IMR-90 (cell line): ENCODE results near the gene OTOR. TPM values are rescaled to one million over a fixed set of nuclear protein-coding genes. Genes with fewer than 3 reads are reported as not detected.

Experiments
- ATAC-seq: fragments of 200-7000 bp; cut with Tn5 transposase; 2 replicates; pipeline ENCODE4 v1.9.1; 2020; ENCODE audit warnings: low read depth, mild to moderate bottlenecking, moderate library complexity
- BruUV-seq: library from RNA; stranded (reverse); fragments of 400-500 nt; replicated peaks from 2 replicates; lab custom pipeline; 2021; lab: Mats Ljungman, UMichigan
- CTCF ChIA-PET: fragments of 300-600 bp; formaldehyde crosslinking; extraction: SDS; loops from one replicate; lab custom pipeline; 2021; ENCODE audit warnings: antibody characterized with exemption; lab: Yijun Ruan, JAX
- POLR2A ChIA-PET: fragments of 300-600 bp; sonication (Branson Sonifier 250); formaldehyde crosslinking; loops from one replicate; lab custom pipeline; 2022; ENCODE audit warnings: antibody characterized with exemption; ENCODE audit not compliant: unreplicated experiment; lab: Charles Lee
- DNase-seq: peaks from one replicate; pipeline ENCODE4 v3.0.0; 2013
- H2AFZ ChIP-seq: replicated peaks from 2 replicates; pipeline ENCODE3; 2013; ENCODE audit warnings: low read length, mild to moderate bottlenecking; ENCODE audit not compliant: poor library complexity
- H2AK5ac ChIP-seq: 2 replicates; pipeline ENCODE4 v1.6.1; 2013; ENCODE audit warnings: low read depth, low read length, inconsistent platforms
- H2AK9ac ChIP-seq: replicated peaks from 2 replicates; pipeline ENCODE3; 2013; ENCODE audit warnings: mild to moderate bottlenecking, low read depth, low read length, moderate library complexity; ENCODE audit not compliant: poor library complexity
- H2BK120ac ChIP-seq: 2 replicates; pipeline ENCODE4 v1.6.1; 2013; ENCODE audit warnings: low read depth, low read length, inconsistent platforms
- H2BK15ac ChIP-seq: 3 replicates; pipeline ENCODE4 v1.6.1; 2013; ENCODE audit warnings: low read depth, low read length, inconsistent platforms
- H2BK20ac ChIP-seq: 2 replicates; pipeline ENCODE4 v1.6.1; 2013; ENCODE audit warnings: low read depth, mild to moderate bottlenecking, inconsistent platforms, low read length, moderate library complexity
- H2BK5ac ChIP-seq: 2 replicates; pipeline ENCODE4 v1.6.1; 2013; ENCODE audit warnings: mild to moderate bottlenecking, low read depth, low read length, inconsistent platforms; ENCODE audit not compliant: poor library complexity, severe bottlenecking
- H3K14ac ChIP-seq: replicated peaks from 2 replicates; pipeline ENCODE4 v1.6.1; 2013; ENCODE audit warnings: low read depth, low read length, inconsistent platforms
- H3K18ac ChIP-seq: 2 replicates; pipeline ENCODE4 v1.6.1; 2013; ENCODE audit warnings: low read depth, low read length, control low read depth
- H3K23ac ChIP-seq: 2 replicates; pipeline ENCODE4 v1.6.1; 2013; ENCODE audit warnings: low read depth, low read length, inconsistent platforms
- H3K27ac ChIP-seq: 2 replicates; pipeline ENCODE4 v1.5.1; 2013; ENCODE audit warnings: mild to moderate bottlenecking, control low read depth, low read length; ENCODE audit not compliant: insufficient read depth
- H3K27me3 ChIP-seq: 2 replicates; pipeline ENCODE4 v1.6.1; 2013; ENCODE audit warnings: low read length; ENCODE audit not compliant: control insufficient read depth, insufficient read depth
- H3K36me3 ChIP-seq: 2 replicates; pipeline ENCODE4 v1.6.1; 2013; ENCODE audit warnings: low read length, mixed read lengths; ENCODE audit not compliant: control insufficient read depth, insufficient read depth
- H3K4ac ChIP-seq: 2 replicates; pipeline ENCODE4 v1.6.1; 2013; ENCODE audit warnings: low read depth, low read length, inconsistent platforms
- H3K4me1 ChIP-seq: 2 replicates; pipeline ENCODE4 v1.6.1; 2013; ENCODE audit warnings: low read length, mixed read lengths; ENCODE audit not compliant: control insufficient read depth, insufficient read depth
- H3K4me2 ChIP-seq: 2 replicates; pipeline ENCODE4 v1.6.1; 2013; ENCODE audit warnings: low read depth, mild to moderate bottlenecking, control low read depth, low read length, moderate library complexity
- H3K4me3 ChIP-seq: 2 replicates; pipeline ENCODE4 v1.5.1; 2013; ENCODE audit warnings: low read depth, mild to moderate bottlenecking, control low read depth, low read length, moderate library complexity; ENCODE audit not compliant: insufficient read depth
- H3K56ac ChIP-seq: 2 replicates; pipeline ENCODE4 v1.6.1; 2013; ENCODE audit warnings: low read length, inconsistent platforms; ENCODE audit not compliant: insufficient read depth; ENCODE audit errors: extremely low read depth
- H3K79me1 ChIP-seq, 2 experiments: 2 replicates each; pipeline ENCODE4 v1.6.1; 2013; ENCODE audit warnings: low read length in 2 of 2, inconsistent platforms in 1 of 2, low read depth in 1 of 2
- H3K9ac ChIP-seq: 2 replicates; pipeline ENCODE4 v1.6.1; 2013; ENCODE audit warnings: low read depth, low read length, control low read depth
- H3K9me1 ChIP-seq: 2 replicates; pipeline ENCODE4 v1.6.1; 2013; ENCODE audit warnings: low read length, inconsistent platforms; ENCODE audit not compliant: insufficient read depth
- H3K9me3 ChIP-seq: 2 replicates; pipeline ENCODE4 v1.6.1; 2013; ENCODE audit warnings: low read length; ENCODE audit not compliant: control insufficient read depth, insufficient read depth
- H4K20me1 ChIP-seq: 2 replicates; pipeline ENCODE4 v1.6.1; 2013; ENCODE audit warnings: low read length, inconsistent platforms; ENCODE audit not compliant: insufficient read depth
- H4K5ac ChIP-seq: 2 replicates; pipeline ENCODE4 v1.6.1; 2013; ENCODE audit warnings: mild to moderate bottlenecking, low read depth, low read length, control low read depth
- H4K8ac ChIP-seq, 2 experiments: 2 replicates each; pipeline ENCODE4 v1.6.1; 2013; ENCODE audit warnings: low read depth in 2 of 2, low read length in 2 of 2, control low read depth in 1 of 2, inconsistent platforms in 1 of 2
- H4K91ac ChIP-seq: 2 replicates; pipeline ENCODE4 v1.6.1; 2013; ENCODE audit warnings: low read depth, low read length, inconsistent platforms; ENCODE audit not compliant: insufficient read depth
- BHLHE40 ChIP-seq: fragments of 150-350 bp; IDR thresholded peaks from 2 replicates; pipeline ENCODE4 v1.6.1; 2016; ENCODE audit warnings: mild to moderate bottlenecking, low read depth, low read length
- CEBPB ChIP-seq: IDR thresholded peaks from 2 replicates; pipeline ENCODE4 v1.6.1; 2012; ENCODE audit warnings: low read depth, low read length, improper control_type of control experiment
- CHD1 ChIP-seq: IDR thresholded peaks from 2 replicates; pipeline ENCODE4 v1.6.1; 2012; ENCODE audit warnings: low read depth, low read length, improper control_type of control experiment
- ELK1 ChIP-seq: fragments of 150-350 bp; IDR thresholded peaks from 2 replicates; pipeline ENCODE4 v1.6.1; 2016; ENCODE audit warnings: low read depth, mild to moderate bottlenecking, low read length, moderate library complexity, borderline replicate concordance
- FOS ChIP-seq: fragments of 150-350 bp; IDR thresholded peaks from 2 replicates; pipeline ENCODE4 v1.6.1; 2016; ENCODE audit warnings: low read depth, low read length
- MAFK ChIP-seq: IDR thresholded peaks from 2 replicates; pipeline ENCODE4 v1.6.1; 2012; ENCODE audit warnings: low read depth, low read length, improper control_type of control experiment
- MAZ ChIP-seq: IDR thresholded peaks from 2 replicates; pipeline ENCODE4 v1.6.1; 2012; ENCODE audit warnings: low read depth, mild to moderate bottlenecking, low read length, improper control_type of control experiment, moderate library complexity, borderline replicate concordance
- MXI1 ChIP-seq: IDR thresholded peaks from 2 replicates; pipeline ENCODE4 v1.6.1; 2012; ENCODE audit warnings: low read depth, mild to moderate bottlenecking, low read length, moderate library complexity, borderline replicate concordance
- NFE2L2 ChIP-seq: fragments of 150-350 bp; IDR thresholded peaks from 2 replicates; pipeline ENCODE4 v1.6.1; 2016; ENCODE audit warnings: low read depth, mild to moderate bottlenecking, low read length
- POLR2A ChIP-seq: IDR thresholded peaks from 2 replicates; pipeline ENCODE4 v1.6.1; 2012; ENCODE audit warnings: mild to moderate bottlenecking, low read depth, low read length
- RAD21 ChIP-seq: IDR thresholded peaks from 2 replicates; pipeline ENCODE4 v1.6.1; 2012; ENCODE audit warnings: low read length, improper control_type of control experiment
- RCOR1 ChIP-seq: IDR thresholded peaks from 2 replicates; pipeline ENCODE4 v1.6.1; 2012; ENCODE audit warnings: mild to moderate bottlenecking, low read length, improper control_type of control experiment; ENCODE audit not compliant: insufficient replicate concordance
- RFX5 ChIP-seq: IDR thresholded peaks from 2 replicates; pipeline ENCODE4 v1.8.0; 2012; ENCODE audit warnings: low read depth, mild to moderate bottlenecking, low read length, moderate library complexity
- SMC3 ChIP-seq: fragments of 150-350 bp; IDR thresholded peaks from 2 replicates; pipeline ENCODE4 v1.6.1; 2016; ENCODE audit warnings: low read depth, mild to moderate bottlenecking, antibody characterized with exemption, low read length, moderate library complexity
- WGBS, 2 experiments: methylation state at CpG; one replicate each; pipeline versions ENCODE4 v1.1.5 to v1.1.7; 2013; ENCODE audit warnings: missing lambda C conversion rate in 2 of 2; ENCODE audit not compliant: insufficient read length in 1 of 2; ENCODE audit errors: extremely low coverage in 2 of 2; 5-methylcytosine and 5-hydroxymethylcytosine counted together
- dilution Hi-C: fragments of 300-500 bp; cut with HindIII; formaldehyde crosslinking; loops from one replicate; pipeline ENCODE4 v1.14.3; 2018; ENCODE audit warnings: low sequenced_read_pairs; ENCODE audit not compliant: unreplicated experiment
- in situ Hi-C: fragments of 300-500 bp; cut with MboI; formaldehyde crosslinking; loops from 3 replicates; pipeline ENCODE4 v1.14.3; 2019; ENCODE audit warnings: low sequenced_read_pairs, inconsistent platforms, mixed read lengths
- intact Hi-C: fragments of 100-400 bp; cut with micrococcal nuclease; formaldehyde crosslinking; loops from 2 replicates; pipeline ENCODE4 v1.10.0; 2022
- polyA plus RNA-seq, 3 experiments: library from polyadenylated mRNA; depleted of rRNA; stranded (reverse); fragments of >200 nt; gene quantifications; 2 replicates each; pipeline ENCODE4 v1.2.3, GENCODE V29; 2012; ENCODE audit warnings: low replicate concordance in 1 of 3
- total RNA-seq: library from RNA; depleted of rRNA; stranded (reverse); fragments of >200 nt; gene quantifications from 2 replicates; pipeline ENCODE4 v1.2.3, GENCODE V29; 2012
- TF ChIP-seq, protein P1 (sequence below): fragments of 150-350 bp; IDR thresholded peaks from 2 replicates; pipeline ENCODE4 v1.6.1; 2017; ENCODE audit warnings: mild to moderate bottlenecking, antibody characterized with exemption, low read length, low read depth
- TF ChIP-seq, protein P2 (sequence below): conservative IDR thresholded peaks from 2 replicates; pipeline ENCODE4 v1.5.1; 2012; ENCODE audit warnings: mild to moderate bottlenecking, low read depth, low read length, improper control_type of control experiment

Gene OTOR
- total and polyA plus RNA-seq, 2 of the 4 experiments (the other 2 are of a cell fraction), result not detected

GRCh38 chr20:16785226-16785625 lies 37.1 kb downstream of the OTOR start:
- Histone ChIP-seq H2BK15ac (no peak overlapping the region), H4K5ac (no peak overlapping the region), H3K4me1 (no peaks in the 10 kb centered on the region), H2AK9ac (no peak overlapping the region), H2AK5ac (no peak overlapping the region), H3K27me3 (no peaks in the 10 kb centered on the region), H3K27ac (no peak overlapping the region), H3K23ac (no peak overlapping the region), H4K91ac (no peak overlapping the region), H3K9me1 (no peaks in the 10 kb centered on the region), H2BK120ac (no peak overlapping the region), H3K14ac (no peak overlapping the region), H3K56ac (no peak overlapping the region), H3K18ac (no peak overlapping the region), H4K20me1 (no peaks in the 10 kb centered on the region), H3K4ac (no peak overlapping the region), H2BK20ac (no peak overlapping the region), H3K36me3 (no peaks in the 10 kb centered on the region), H3K4me2 (no peak overlapping the region), H3K9me3 (no peaks in the 10 kb centered on the region), H4K8ac (no peak overlapping the region), H2AFZ (no peak overlapping the region), H2BK5ac (no peak overlapping the region), H3K79me1 (no peaks in the 10 kb centered on the region), H3K9ac (no peak overlapping the region), H3K4me3 (no peak overlapping the region)
- in situ Hi-C loops, result no loop called here
- ChIA-PET POLR2A (no interaction called here), CTCF (no interaction called here)
- peak; percentile 9 for DNase-seq
- no peak for TF ChIP-seq CHD1
- no peak for TF ChIP-seq ELK1
- TF ChIP-seq MAZ, result no peak
- no peak for TF ChIP-seq POLR2A
- no peak for TF ChIP-seq SMC3
- TF ChIP-seq NFE2L2, result no peak
- TF ChIP-seq CEBPB, result no peak
- TF ChIP-seq RAD21, result no peak
- TF ChIP-seq, protein P1, sequence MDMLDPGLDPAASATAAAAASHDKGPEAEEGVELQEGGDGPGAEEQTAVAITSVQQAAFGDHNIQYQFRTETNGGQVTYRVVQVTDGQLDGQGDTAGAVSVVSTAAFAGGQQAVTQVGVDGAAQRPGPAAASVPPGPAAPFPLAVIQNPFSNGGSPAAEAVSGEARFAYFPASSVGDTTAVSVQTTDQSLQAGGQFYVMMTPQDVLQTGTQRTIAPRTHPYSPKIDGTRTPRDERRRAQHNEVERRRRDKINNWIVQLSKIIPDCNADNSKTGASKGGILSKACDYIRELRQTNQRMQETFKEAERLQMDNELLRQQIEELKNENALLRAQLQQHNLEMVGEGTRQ, result no peak
- TF ChIP-seq FOS, result no peak
- TF ChIP-seq MAFK, result no peak
- TF ChIP-seq BHLHE40, result no peak
- no peak for TF ChIP-seq RFX5
- TF ChIP-seq, protein P2, sequence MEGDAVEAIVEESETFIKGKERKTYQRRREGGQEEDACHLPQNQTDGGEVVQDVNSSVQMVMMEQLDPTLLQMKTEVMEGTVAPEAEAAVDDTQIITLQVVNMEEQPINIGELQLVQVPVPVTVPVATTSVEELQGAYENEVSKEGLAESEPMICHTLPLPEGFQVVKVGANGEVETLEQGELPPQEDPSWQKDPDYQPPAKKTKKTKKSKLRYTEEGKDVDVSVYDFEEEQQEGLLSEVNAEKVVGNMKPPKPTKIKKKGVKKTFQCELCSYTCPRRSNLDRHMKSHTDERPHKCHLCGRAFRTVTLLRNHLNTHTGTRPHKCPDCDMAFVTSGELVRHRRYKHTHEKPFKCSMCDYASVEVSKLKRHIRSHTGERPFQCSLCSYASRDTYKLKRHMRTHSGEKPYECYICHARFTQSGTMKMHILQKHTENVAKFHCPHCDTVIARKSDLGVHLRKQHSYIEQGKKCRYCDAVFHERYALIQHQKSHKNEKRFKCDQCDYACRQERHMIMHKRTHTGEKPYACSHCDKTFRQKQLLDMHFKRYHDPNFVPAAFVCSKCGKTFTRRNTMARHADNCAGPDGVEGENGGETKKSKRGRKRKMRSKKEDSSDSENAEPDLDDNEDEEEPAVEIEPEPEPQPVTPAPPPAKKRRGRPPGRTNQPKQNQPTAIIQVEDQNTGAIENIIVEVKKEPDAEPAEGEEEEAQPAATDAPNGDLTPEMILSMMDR, result no peak
- no peak for TF ChIP-seq MXI1
- no peak for TF ChIP-seq RCOR1
- no peak for ATAC-seq
- intact Hi-C loops, result no loop called here
- dilution Hi-C loops, result no loop called here
- no CpG with 5 or more reads among the region's 1 CpG for WGBS, 2 experiments
- BruUV-seq, result no TSS peak
